Activated T-cell treated with anti-CD3 and anti-CD28 coated beads, Interleukin-2, amount 50 U/mL, for 24 hours (primary cell): Measurements from ENCODE around the gene C22orf42.
"Not testable (repeated sequence)": the region's sequence is repeated elsewhere in the genome, so short reads cannot be mapped to it uniquely, and the experiment has no call there.

Source experiments
- DNase-seq: peaks from one replicate; pipeline ENCODE4 v3.0.0-alpha.2; 2020
- H3K27ac Mint-ChIP-seq: 2 replicates; pipeline ENCODE4 v1.8.0; 2020; ENCODE audit warnings: mild to moderate bottlenecking, mixed read lengths
- H3K27me3 Mint-ChIP-seq: 2 replicates; pipeline ENCODE4 v1.8.0; 2020; ENCODE audit warnings: mixed read lengths
- H3K36me3 Mint-ChIP-seq: 2 replicates; pipeline ENCODE4 v1.8.0; 2020; ENCODE audit warnings: low read depth, mixed read lengths
- H3K4me1 Mint-ChIP-seq: 2 replicates; pipeline ENCODE4 v1.8.0; 2020; ENCODE audit warnings: low read depth, mixed read lengths
- H3K4me3 Mint-ChIP-seq: 2 replicates; pipeline ENCODE4 v1.8.0; 2020; ENCODE audit warnings: mild to moderate bottlenecking, moderate library complexity, mixed read lengths
- H3K9me3 Mint-ChIP-seq: 2 replicates; pipeline ENCODE4 v1.8.0; 2020; ENCODE audit warnings: mixed read lengths

C22orf42 gene

GRCh38 chr22:32199961-32200360 is 40.9 kb upstream of the C22orf42 start:
- Mint-ChIP-seq H3K9me3 (no peaks in the 10 kb centered on the region), H3K27me3 (peaks cover 28% of the 10 kb centered on the region), H3K4me3 (no peak overlapping the region), H3K27ac (no peak overlapping the region), H3K36me3 (no peaks in the 10 kb centered on the region), H3K4me1 (peaks cover 37% of the 10 kb centered on the region)
- no peak for DNase-seq

GRCh38 chr22:32199341-32199740 is 40.2 kb upstream of the C22orf42 start:
- Mint-ChIP-seq H3K27me3 (peaks cover 22% of the 10 kb centered on the region), H3K36me3 (no peaks in the 10 kb centered on the region), H3K9me3 (no peaks in the 10 kb centered on the region), H3K27ac (no peak overlapping the region), H3K4me1 (peaks cover 32% of the 10 kb centered on the region), H3K4me3 (no peak overlapping the region)
- no peak for DNase-seq

GRCh38 chr22:32197553-32198226 is 38.6 kb upstream of the C22orf42 start:
- not testable (repeated sequence) for H3K27me3 Mint-ChIP-seq, H3K4me3 Mint-ChIP-seq, H3K9me3 Mint-ChIP-seq, H3K27ac Mint-ChIP-seq, H3K36me3 Mint-ChIP-seq, DNase-seq
- H3K4me1 Mint-ChIP-seq = peaks cover 20% of the 10 kb centered on the region

GRCh38 chr22:32195900-32196299 is 36.8 kb upstream of the C22orf42 start:
- not testable (repeated sequence) for DNase-seq, H3K4me3 Mint-ChIP-seq, H3K36me3 Mint-ChIP-seq, H3K27ac Mint-ChIP-seq, H3K4me1 Mint-ChIP-seq, H3K9me3 Mint-ChIP-seq, H3K27me3 Mint-ChIP-seq

GRCh38 chr22:32193346-32193745 is 34.2 kb upstream of the C22orf42 start:
- not testable (repeated sequence) for H3K27me3 Mint-ChIP-seq, H3K9me3 Mint-ChIP-seq, H3K4me3 Mint-ChIP-seq, H3K36me3 Mint-ChIP-seq, H3K27ac Mint-ChIP-seq, DNase-seq, H3K4me1 Mint-ChIP-seq

- not testable (repeated sequence) for DNase-seq, H3K27me3 Mint-ChIP-seq, H3K4me1 Mint-ChIP-seq, H3K9me3 Mint-ChIP-seq, H3K27ac Mint-ChIP-seq, H3K4me3 Mint-ChIP-seq, H3K36me3 Mint-ChIP-seq
Observed at GRCh38 chr22:32191021-32191420, 31.9 kb upstream of the C22orf42 start.

GRCh38 chr22:32185821-32186220 is 26.7 kb upstream of the C22orf42 start:
- H3K36me3 Mint-ChIP-seq = no peaks in the 10 kb centered on the region
- no peaks in the 10 kb centered on the region for H3K4me1 Mint-ChIP-seq

GRCh38 chr22:32183625-32184024 is 24.5 kb upstream of the C22orf42 start:
- Mint-ChIP-seq H3K4me3 (no peak overlapping the region), H3K9me3 (no peaks in the 10 kb centered on the region), H3K27ac (no peak overlapping the region)

More at GRCh38 chr22:32185821-32186220, 26.7 kb upstream of the C22orf42 start:
- DNase-seq = no peak
- Mint-ChIP-seq H3K4me3 (no peak overlapping the region), H3K9me3 (no peaks in the 10 kb centered on the region), H3K27me3 (peaks cover 8% of the 10 kb centered on the region), H3K27ac (no peak overlapping the region)

GRCh38 chr22:32181043-32181442 is 21.9 kb upstream of the C22orf42 start:
- Mint-ChIP-seq H3K27ac (no peak overlapping the region), H3K27me3 (peaks cover 35% of the 10 kb centered on the region), H3K4me1 (no peaks in the 10 kb centered on the region), H3K4me3 (no peak overlapping the region), H3K9me3 (no peaks in the 10 kb centered on the region), H3K36me3 (no peaks in the 10 kb centered on the region)
- no peak for DNase-seq

More at GRCh38 chr22:32183625-32184024, 24.5 kb upstream of the C22orf42 start:
- no peaks in the 10 kb centered on the region for H3K36me3 Mint-ChIP-seq
- no peak for DNase-seq
- H3K4me1 Mint-ChIP-seq = no peaks in the 10 kb centered on the region
- H3K27me3 Mint-ChIP-seq = peaks cover 15% of the 10 kb centered on the region

GRCh38 chr22:32177221-32177765 is 18.2 kb upstream of the C22orf42 start:
- Mint-ChIP-seq H3K4me3 (no peak overlapping the region), H3K4me1 (no peaks in the 10 kb centered on the region), H3K27ac (no peak overlapping the region), H3K36me3 (no peaks in the 10 kb centered on the region), H3K9me3 (no peaks in the 10 kb centered on the region), H3K27me3 (peaks cover 39% of the 10 kb centered on the region)
- no peak for DNase-seq

- H3K27ac Mint-ChIP-seq = no peak overlapping the region
- no peaks in the 10 kb centered on the region for H3K9me3 Mint-ChIP-seq
- H3K4me1 Mint-ChIP-seq = no peaks in the 10 kb centered on the region
- H3K27me3 Mint-ChIP-seq = peaks cover 39% of the 10 kb centered on the region
- no peaks in the 10 kb centered on the region for H3K36me3 Mint-ChIP-seq
- no peak for DNase-seq
- H3K4me3 Mint-ChIP-seq = no peak overlapping the region
Observed at GRCh38 chr22:32175683-32176644, 16.9 kb upstream of the C22orf42 start.

- no peaks in the 10 kb centered on the region for H3K4me1 Mint-ChIP-seq
- no peaks in the 10 kb centered on the region for H3K9me3 Mint-ChIP-seq
- H3K27ac Mint-ChIP-seq = no peak overlapping the region
- H3K36me3 Mint-ChIP-seq = no peaks in the 10 kb centered on the region
- H3K27me3 Mint-ChIP-seq = peaks cover 39% of the 10 kb centered on the region
- DNase-seq = no peak
- H3K4me3 Mint-ChIP-seq = no peak overlapping the region
Observed at GRCh38 chr22:32175115-32175514, 16.0 kb upstream of the C22orf42 start.

- no peak overlapping the region for H3K27ac Mint-ChIP-seq
- peaks cover 2% of the 10 kb centered on the region for H3K4me1 Mint-ChIP-seq
- DNase-seq = no peak
- H3K4me3 Mint-ChIP-seq = no peak overlapping the region
- H3K9me3 Mint-ChIP-seq = no peaks in the 10 kb centered on the region
- H3K27me3 Mint-ChIP-seq = no peaks in the 10 kb centered on the region
- H3K36me3 Mint-ChIP-seq = no peaks in the 10 kb centered on the region
Observed at GRCh38 chr22:32165681-32166080, 6.6 kb upstream of the C22orf42 start.

- Mint-ChIP-seq H3K9me3 (no peaks in the 10 kb centered on the region), H3K4me3 (no peak overlapping the region), H3K27me3 (no peaks in the 10 kb centered on the region), H3K27ac (no peak overlapping the region), H3K4me1 (peaks cover 2% of the 10 kb centered on the region), H3K36me3 (no peaks in the 10 kb centered on the region)
- DNase-seq = no peak
Observed at GRCh38 chr22:32164075-32164860, 5.2 kb upstream of the C22orf42 start.
